ENCODE results near the gene ZBP1.

- TF ChIP-seq POLR2AphosphoS5 (IDR thresholded peaks at IDR 0.05) (no peak), POLR2A (IDR thresholded peaks at IDR 0.05) (no peak)
Observed at GRCh38 chr20:57576002-57576401, 44.2 kb downstream of the ZBP1 start.

Measured in breast epithelium (tissue), 3 donors.